ENCODE results near the gene MYOZ3.
A peak's percentile ranks its signal among the peaks of the same experiment; 100 is the strongest.

MYOZ3 gene

DNA sequence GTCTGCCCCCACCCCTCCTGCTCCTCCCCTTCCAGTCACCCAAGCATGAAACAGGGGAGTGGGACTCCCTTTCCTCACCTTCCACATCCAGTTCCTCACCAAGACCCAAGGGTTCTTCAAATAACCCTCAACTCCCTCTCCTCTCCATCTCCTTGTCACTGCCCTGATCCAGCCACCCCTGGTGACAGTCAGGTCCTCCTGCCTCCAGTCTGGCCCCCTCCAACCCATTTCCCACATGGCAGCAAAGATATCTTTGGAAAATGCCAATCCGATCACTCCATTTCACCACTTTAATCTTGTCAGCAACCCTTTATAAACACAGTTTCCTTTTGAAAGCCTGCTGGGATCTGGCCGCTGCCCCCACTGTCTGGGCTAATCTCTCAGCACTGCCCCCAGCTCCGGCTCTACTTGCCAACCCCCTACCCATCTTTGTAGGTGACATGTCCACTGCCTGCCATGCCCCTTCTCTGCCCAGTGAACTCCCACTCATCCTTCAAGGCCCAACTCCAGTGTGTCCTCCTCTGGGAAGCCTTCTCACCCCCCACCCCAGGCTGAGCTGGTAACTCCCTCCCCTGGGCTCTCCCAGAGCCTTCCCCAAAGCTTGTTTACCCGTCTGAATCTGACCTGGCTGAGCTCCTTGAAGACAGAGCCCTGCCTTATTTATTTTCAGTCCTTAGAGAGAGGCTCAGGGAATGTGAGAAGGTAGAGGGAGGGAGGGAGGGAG lies 781 bp upstream of the MYOZ3 start:
- DNase-seq: no peak

DNA sequence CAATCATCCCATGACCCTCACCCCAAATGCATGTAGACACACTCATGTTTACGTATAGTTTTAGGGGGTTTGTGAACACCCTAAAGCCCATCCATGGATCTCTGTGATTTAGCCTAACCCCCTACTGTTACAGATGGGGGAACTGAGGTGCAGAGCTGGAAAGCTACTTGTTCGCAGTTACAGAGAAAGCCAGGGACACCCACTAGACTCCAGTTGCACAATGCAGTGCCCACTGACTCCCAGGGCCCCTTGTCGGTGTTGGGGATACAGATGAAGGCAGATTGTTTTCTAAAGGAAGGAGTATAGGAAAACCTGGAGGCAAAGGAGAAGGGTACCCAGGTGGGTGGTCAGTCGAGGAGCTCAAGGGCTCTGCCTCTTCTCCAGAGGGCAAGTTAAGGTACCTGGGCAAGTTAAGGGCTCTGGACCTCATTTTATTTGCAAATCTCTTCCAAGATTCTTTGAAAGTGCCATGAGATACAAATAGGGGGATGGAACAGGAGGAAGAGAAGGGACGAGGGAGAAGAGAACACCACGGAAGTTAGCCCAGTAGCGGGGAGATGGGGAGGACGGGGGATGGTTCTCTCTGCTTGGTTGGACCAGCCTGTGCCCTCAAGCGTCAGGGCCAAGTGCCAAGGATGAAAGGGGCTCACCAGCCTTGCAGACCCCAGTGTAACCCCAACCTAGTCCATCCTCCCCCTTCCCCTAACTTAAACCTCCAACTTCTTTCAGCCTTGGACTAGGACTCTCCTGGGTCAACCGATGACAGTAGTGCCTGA lies 958 bp downstream of the MYOZ3 start:
- no peak for DNase-seq

DNA sequence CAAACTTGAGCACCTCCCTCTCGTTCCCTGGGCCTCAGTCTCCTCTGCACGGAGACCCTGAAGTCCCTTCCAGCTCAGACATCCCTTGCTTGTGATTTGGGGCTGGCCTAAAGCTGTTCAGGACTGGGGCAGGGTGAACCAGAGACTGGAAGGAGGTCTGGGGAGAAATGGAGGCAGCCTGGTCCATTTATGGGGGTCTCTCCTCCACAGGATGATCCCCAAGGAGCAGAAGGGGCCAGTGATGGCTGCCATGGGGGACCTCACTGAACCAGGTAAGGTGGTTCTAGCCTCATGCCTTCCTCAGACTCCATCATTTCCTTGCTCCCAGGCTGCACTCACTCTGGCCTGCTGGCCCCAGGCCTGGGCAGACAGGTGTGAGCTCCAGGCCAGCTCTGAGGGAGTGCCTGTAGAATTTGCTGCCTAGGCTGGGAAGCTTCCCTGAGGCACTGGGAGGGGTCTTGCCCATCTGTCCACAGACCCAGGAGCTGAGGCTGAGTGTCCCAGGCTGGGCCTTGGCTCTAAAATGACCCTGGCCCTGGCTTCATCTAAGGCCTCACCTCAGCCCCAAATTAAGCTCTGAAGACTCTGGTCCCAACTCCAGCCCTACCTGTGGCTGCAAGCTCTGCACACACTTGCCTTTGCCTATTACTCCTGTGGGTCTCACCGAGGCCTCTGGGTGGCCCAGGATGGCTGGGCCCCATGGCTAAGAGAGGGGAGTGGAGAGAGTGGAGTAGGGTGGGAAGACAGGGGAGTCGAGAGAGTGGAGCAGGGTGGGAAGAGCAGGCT lies 1.9 kb downstream of the MYOZ3 start:
- no peak for DNase-seq

DNA sequence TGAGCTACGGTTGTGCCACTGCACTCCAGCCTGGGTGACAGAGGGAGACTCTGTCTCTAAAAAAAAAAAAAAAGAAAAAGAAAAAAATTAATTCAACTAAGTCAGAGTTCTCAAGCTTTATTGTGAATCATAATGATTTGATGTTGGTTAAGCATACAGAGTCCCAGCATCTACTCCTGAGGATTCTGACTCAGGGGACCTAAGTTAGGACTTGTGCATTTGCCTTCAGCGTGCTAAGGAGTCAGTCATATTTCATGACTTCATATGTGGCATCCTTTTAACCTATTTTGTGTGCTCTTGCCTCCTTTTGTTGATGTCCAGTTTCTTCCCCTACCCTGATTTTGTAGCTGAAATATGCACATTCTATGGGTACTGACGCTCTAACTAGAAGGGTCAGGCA lies 2.9 kb downstream of the MYOZ3 start:
- no peak for DNase-seq

DNA sequence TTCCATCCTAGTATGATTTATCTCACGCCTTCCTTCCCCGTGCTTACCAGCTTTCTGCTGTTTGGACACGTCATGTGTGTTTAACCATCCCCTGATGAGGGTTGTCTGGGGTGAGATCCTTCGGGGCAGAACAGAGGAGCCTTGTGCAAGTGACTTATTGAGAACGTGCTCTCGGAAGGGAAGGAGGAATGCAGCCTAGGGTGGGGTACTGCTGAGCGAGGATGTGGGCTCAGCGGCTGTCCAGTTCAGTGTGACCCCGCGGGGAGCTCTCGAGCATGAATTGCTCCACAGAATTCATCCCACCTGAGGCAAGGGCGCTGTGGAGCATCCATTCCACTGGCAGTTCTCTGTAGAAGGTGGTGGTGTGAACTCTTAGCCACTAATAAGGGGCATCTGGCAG lies 4.0 kb downstream of the MYOZ3 start:
- no peak for DNase-seq

DNA sequence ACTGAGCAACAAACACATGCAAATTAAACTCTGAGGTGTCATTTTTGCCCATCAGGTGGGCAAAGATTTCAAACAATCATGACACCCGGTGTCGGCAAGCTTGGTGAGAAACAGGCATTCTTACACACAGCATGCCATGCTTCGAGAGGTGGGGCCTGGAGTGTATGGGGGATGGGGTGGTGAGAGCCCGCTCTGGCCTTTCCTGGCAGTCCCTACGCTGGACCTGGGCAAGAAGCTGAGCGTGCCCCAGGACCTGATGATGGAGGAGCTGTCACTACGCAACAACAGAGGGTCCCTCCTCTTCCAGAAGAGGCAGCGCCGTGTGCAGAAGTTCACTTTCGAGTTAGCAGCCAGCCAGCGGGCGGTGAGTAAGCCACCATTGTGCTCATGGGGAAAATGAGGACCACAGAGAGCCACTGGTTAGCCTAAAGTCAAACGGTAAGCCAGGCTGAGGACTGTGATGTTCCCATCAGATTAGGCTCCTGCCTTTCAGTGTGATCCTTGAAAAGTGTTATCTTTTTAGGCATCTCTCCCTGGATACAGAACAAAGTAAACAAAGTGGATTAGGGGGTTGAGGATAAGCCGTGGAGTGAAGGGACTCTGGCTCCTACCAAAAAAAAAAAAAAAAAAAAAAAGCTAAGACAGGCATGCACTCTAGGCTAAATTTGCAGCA lies 9.4 kb downstream of the MYOZ3 start:
- no peak for DNase-seq

DNA sequence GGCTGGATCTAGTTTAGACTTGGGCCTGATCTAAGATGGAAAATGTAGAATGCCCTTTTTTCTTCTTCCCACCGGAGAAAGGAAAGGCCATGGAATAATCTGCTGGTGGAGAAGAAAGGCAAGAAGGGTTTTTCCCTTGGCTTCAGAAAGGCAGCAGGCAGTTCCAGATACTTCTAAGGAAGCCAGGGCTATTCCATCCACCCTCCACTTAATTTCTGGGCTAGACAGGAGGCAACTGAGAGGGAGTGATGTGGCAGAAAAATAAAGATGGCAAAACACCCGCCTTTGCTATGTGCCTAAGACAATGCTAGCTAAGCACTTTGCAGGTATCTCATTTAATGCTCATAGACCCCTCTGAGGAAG lies 9.9 kb downstream of the MYOZ3 start:
- no peak for DNase-seq

DNA sequence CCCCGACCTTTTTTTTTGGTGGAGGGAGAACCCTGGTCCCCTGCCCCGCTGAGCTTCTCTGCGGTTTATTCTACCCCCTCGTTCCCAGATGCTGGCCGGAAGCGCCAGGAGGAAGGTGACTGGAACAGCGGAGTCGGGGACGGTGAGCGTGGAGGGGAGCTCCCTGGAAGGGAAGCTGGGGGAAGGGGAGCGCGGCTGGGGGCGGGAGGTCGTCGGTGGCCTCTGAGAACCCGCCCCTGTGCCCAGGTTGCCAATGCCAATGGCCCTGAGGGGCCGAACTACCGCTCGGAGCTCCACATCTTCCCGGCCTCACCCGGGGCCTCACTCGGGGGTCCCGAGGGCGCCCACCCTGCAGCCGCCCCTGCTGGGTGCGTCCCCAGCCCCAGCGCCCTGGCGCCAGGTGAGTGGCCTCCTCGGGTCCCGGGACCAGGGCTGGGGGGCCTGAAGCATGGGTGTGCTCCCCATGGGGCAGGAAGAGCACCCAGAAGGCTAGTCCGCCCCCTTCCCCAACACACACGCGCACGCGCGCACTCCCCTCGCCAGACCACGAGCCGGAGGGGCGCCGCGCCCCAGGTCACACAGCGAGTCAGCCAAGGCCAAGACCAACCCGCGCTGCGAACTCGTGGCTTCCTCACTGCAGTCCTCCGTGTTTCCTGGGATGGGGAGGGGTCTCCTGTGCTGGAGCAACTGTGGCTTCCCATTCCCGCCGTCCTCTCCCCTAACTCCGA lies 10.6 kb downstream of the MYOZ3 start:
- no peak for DNase-seq

DNA sequence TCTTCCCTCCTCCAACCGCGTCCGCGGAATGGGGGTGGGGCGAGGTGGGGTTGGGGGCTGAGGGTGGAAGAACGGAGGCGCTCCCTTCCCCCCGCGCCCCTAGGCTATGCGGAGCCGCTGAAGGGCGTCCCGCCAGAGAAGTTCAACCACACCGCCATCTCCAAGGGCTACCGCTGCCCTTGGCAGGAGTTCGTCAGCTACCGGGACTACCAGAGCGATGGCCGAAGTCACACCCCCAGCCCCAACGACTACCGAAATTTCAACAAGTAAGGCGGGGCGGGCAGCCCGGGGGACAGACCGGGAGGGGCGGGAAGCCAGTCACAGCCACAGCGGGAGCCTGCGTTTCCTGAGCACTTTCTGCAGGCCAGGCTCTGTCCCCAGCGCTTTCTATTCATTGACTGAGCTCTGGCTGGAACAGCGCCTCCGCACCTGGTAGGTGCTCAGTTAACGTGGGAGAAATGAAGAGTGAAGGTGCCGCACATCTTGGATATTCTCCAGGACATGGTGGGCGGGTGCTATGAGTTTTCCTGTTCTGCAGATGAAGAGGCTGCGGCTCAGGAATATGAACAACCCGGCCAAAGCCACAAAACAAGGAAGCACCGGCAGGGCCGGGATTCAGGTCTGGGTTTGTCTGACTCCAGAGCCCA lies 11.3 kb downstream of the MYOZ3 start:
- DNase-seq: no peak

DNA sequence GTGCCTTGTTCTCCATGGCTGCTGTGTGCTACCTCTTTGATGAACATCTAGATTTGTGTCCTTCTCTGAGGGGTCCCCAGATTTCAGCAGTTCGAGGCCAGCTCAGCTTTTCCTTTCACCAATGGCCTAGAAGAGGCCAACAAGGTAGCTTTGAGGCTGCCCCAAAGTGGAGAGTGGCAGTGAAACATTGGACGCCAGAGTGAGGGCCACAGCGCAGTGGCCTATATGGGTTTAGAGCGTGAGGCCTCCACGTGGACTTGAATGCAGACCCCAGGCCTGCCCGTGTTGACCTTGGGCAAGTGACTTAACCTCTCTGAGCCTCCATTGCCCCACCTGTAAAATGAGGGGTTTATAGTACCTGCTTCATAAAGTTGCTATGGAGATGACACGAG lies 11.8 kb downstream of the MYOZ3 start:
- no peak for DNase-seq

DNA sequence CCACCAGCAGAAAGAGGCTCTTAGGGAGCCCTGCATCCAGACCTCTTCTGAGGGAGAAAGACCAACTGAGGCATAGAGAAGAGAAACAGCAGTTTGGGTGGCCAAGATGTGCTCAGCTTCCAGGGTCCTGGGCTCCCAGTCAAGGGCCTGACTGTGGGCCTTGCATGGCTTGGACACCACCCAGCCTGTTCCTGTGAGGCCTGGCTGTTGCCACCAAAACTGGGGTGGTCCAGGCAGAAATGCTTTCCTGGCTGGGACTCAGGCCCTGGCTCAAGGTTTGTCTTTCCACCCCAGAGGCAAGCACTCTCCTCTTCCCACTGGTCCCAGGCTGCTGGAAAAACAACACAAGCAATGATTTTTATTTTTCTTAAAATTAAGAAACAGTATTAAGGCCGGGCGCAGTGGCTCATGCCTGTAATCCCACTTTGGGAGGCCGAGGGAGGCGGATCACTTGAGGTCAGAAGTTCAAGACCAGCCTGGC lies 13.3 kb downstream of the MYOZ3 start:
- DNase-seq: no peak

DNA sequence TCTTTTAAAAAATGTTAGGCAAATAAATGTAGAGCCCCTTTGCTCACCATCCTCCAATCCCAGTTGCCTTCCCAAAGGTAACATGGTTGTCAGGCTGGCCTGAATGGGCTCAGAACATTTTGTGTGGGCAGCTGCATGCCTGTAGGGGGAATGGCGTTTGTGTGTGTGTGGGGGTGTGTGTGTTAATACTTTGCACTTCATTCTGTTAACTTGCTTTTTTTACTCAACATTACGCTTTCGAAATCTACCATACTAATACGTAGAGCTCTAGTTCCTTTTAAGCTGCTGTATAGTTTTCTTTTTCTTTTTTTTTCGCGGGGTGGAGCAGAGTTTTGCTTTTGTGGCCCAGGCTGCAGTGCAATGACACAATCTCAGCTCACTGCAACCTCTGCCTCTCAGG lies 14.0 kb downstream of the MYOZ3 start:
- no peak for DNase-seq

DNA sequence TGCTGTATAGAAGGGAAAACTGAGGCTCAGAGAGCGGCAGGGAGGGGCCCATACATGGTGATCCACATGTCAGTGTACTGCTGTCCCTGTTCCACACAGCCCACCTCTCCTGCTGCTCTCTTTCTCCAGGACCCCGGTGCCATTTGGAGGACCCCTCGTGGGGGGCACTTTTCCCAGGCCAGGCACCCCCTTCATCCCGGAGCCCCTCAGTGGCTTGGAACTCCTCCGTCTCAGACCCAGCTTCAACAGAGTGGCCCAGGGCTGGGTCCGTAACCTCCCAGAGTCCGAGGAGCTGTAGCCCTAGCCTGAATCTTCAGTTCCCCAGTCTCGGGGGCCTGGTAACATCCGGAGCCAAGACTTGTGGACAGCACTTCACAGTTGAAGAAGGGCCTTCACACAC lies 15.5 kb downstream of the MYOZ3 start:
- no peak for DNase-seq

DNA sequence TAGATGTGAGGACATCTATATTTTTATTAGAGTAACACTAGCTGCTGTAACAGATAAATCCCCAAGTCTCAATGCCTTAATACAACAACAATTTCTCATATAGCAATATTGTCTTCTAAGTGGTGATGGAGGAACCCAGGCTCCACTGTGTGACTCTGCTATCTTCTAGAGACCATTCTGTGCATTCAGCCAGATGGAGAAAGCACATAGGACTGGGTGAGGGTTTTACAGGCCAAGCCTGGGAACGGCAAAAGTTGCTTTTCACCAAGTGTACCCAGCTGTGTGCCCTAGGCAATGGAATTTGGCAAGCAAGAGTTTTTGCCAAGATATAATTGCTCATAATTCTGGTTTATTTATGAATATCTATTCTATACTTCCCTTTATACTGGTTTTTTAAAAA lies 28.1 kb downstream of the MYOZ3 start:
- DNase-seq: no peak

DNA sequence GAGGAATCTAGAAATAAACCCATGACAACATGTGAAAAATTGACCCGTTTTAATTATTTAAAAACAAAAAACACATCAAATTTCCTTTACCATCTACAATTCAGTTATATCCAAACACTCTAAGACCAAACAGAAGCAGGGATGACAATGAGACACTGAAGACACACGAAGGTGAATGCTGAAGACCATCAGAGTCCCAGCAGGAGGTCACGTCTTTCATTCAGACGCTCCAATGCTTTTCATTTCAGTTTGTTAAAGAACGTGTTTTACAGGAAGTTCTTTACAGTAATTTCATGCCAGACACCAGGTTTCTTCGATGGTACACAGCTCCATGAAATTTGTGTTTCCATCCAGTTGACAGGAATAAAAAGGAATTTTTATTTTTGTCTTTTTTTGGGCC lies 29.7 kb downstream of the MYOZ3 start:
- DNase-seq: no peak

DNA sequence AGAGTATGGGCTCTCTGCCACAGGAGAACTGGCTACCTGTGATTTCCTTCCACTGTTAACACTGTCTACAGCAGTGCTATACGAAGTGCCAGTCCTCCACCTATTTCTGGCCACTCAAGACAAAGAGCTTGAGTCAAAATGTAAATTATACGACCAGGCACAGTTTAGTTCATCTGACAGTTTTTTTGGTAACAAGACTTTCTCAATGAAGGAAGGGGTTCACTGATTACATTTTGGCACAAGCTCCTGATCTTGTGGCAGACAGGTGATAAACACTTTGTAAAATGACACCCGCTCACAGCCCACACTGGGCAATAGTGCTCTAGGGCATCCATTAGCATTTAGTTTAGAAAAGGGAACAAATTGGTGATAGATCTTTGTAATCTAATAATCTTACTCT lies 31.2 kb downstream of the MYOZ3 start:
- DNase-seq: no peak

DNA sequence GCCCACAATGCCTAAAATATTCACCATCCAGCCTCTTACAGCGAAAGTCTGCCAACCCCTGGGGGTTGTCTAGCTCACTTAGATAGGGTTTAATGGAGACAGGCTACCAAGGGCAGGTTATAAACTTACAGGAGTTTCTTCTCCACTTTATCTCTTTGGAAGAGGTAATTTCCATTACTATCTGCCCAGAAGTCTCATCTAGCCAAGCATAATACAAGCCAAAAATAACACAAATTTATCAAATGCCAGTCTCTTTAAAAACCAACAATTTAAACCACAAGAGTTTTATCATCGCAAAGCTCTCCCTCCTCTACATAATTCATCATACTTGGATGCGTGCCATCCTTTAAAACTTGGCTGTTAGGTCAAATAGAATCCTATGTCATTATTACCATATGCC lies 33.6 kb downstream of the MYOZ3 start:
- no peak for DNase-seq

DNA sequence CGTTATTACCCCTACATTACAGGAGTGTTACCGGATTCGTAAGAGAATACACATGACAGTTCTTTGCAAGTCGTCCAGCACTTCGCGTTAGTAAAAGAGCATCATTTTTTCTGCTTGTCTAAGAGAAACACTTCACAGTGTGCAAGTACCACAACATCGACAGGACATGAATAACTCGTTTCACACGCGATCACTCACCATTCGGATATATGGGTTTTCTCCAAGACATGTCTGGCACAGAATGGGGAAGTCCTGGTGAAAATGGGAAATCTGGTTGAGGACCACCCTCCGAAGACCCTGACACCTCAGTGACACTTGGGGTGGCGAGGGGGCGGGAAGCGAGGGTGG lies 39.2 kb downstream of the MYOZ3 start:
- DNase-seq: no peak

DNA sequence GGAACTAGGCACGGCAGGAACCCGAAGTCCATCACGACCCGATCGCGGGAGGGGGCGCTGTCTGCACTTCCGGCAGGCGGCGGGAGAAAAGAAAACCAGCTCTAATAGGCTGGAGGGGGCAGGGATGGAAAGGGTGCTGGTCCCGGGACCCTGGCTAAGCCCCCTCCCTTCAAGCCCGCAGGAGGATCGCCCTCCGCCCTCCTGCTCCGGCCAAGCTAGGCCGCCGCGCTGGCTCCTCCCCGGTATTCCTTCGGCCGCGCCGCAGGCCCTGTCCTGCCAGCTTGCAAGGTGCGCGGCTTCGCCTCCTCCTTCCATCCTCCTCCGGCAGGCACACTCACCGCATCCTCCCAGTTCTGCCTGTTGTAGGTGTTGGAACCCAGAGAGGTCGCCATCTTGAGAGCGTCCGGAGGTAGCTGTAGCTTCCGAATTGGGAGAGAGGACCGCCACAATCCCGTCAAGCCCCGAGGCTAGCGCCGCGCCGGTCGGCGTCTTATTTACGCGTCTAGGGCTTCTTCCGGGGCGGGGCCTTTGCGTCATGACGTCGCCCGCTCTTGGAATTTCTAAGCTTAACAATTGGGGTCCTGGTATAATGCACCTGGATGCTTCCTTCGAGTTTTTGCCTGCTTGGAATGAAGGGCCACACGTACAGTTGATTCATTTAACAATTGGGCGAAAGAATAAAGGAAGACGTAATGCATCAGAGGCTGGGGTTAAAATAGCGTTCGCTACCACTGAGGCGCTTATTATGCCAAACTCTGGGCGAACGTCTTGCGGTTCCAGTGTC lies 39.7 kb downstream of the MYOZ3 start, which contains the start of gene RBM22:
TSS of gene RBM22 (minus strand) at position 469 of the 784 bp plus-strand sequence. CDS start at position 392, 77 bp downstream.
- peak; percentile 86 for DNase-seq

DNA sequence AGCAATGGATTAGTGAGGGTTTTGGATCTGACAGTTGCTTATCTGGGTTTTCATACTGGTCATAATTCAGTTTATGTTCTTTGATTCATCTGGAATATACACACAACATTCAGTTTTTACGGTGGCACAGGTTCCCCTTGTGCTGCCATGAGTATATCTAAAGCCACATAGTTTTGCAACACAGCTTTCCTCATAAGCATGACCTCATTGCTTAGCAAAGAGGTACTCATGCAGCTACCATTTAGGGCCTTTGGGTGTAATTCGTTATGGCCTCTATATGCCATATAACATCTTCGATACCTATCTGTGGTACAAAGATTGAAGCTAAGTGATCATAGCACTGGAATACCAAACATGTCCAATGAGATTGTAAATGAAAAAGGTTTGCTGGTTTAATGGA lies 42.7 kb downstream of the MYOZ3 start:
- no peak for DNase-seq

DNA sequence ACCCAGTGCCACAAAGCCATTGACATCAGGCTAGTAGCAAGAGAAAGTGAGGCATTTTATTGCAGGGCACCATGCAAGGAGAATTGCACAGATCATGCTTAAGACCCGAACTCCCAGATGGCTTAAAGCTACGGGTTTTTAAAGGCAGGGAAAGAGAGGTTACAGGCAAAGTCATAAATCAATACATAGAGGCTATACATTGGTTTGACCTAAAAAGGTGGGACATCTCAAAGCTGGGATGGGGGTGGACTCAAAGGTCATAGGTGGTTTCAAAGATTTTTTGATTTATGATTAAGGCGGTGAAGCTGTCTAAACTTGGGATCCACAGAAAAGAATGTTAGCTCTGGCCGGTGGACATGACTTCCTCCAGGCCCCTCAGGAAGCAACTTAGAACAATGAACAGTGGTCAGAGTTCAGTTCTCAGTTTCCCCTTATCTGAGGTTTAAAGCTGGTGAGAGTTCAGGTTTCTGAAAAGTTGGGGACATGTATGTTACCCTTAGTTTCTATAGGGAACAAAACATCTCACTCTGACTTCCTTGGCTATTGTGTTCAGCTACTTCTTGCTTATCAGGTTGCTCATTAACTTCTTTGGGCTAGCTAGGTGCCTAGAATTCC lies 45.8 kb downstream of the MYOZ3 start:
- DNase-seq: no peak
